KOPT-K1 (cell line): Measurements from ENCODE around the gene GMPPA.

Source experiments
- H3K27ac ChIP-seq: fragments of 200-600 bp; sonication (generic); 2 replicates; pipeline ENCODE4 v1.5.1; 2016; ENCODE audit warnings: antibody characterized with exemption, mild to moderate bottlenecking, low read depth, low read length; ENCODE audit not compliant: poor library complexity, severe bottlenecking
- H3K36me3 ChIP-seq: fragments of 200-600 bp; sonication (generic); 2 replicates; pipeline ENCODE4 v1.5.1; 2017; ENCODE audit warnings: antibody characterized with exemption, mild to moderate bottlenecking, low read length, moderate library complexity; ENCODE audit not compliant: insufficient read depth
- H3K9me3 ChIP-seq: fragments of 200-600 bp; sonication (generic); 2 replicates; pipeline ENCODE4 v1.5.1; 2017; ENCODE audit warnings: antibody characterized with exemption, low read length, mild to moderate bottlenecking; ENCODE audit not compliant: insufficient read depth, poor library complexity, severe bottlenecking

GMPPA gene

GRCh38 chr2:219489315-219489714 is 9.4 kb upstream of the GMPPA start:
- Histone ChIP-seq H3K27ac (no peak overlapping the region), H3K36me3 (no peaks in the 10 kb centered on the region), H3K9me3 (no peaks in the 10 kb centered on the region)

- H3K27ac ChIP-seq: no peak overlapping the region
- no peaks in the 10 kb centered on the region for H3K36me3 ChIP-seq
- H3K9me3 ChIP-seq: no peaks in the 10 kb centered on the region
Measured at GRCh38 chr2:219490186-219490585, 8.5 kb upstream of the GMPPA start.

GRCh38 chr2:219490600-219491130 is 8.0 kb upstream of the GMPPA start:
- Histone ChIP-seq H3K36me3 (no peaks in the 10 kb centered on the region), H3K9me3 (no peaks in the 10 kb centered on the region), H3K27ac (no peak overlapping the region)

GRCh38 chr2:219491278-219491963 is 7.3 kb upstream of the GMPPA start:
- Histone ChIP-seq H3K9me3 (no peaks in the 10 kb centered on the region), H3K27ac (no peak overlapping the region), H3K36me3 (no peaks in the 10 kb centered on the region)

- Histone ChIP-seq H3K36me3 (no peaks in the 10 kb centered on the region), H3K9me3 (no peaks in the 10 kb centered on the region), H3K27ac (no peak overlapping the region)
Measured at GRCh38 chr2:219492575-219492974, 6.1 kb upstream of the GMPPA start.

GRCh38 chr2:219493086-219493485 is 5.6 kb upstream of the GMPPA start:
- H3K27ac ChIP-seq: no peak overlapping the region
- no peaks in the 10 kb centered on the region for H3K36me3 ChIP-seq
- H3K9me3 ChIP-seq: no peaks in the 10 kb centered on the region

- Histone ChIP-seq H3K9me3 (no peaks in the 10 kb centered on the region), H3K27ac (no peak overlapping the region), H3K36me3 (no peaks in the 10 kb centered on the region)
Measured at GRCh38 chr2:219494952-219495530, 3.6 kb upstream of the GMPPA start.

- H3K27ac ChIP-seq: no peak overlapping the region
- H3K36me3 ChIP-seq: no peaks in the 10 kb centered on the region
- H3K9me3 ChIP-seq: no peaks in the 10 kb centered on the region
Measured at GRCh38 chr2:219495531-219496122, 3.1 kb upstream of the GMPPA start.

- Histone ChIP-seq H3K36me3 (no peaks in the 10 kb centered on the region), H3K27ac (no peak overlapping the region), H3K9me3 (no peaks in the 10 kb centered on the region)
Measured at GRCh38 chr2:219496247-219496824, 2.4 kb upstream of the GMPPA start.

GRCh38 chr2:219496825-219497494 is 1.7 kb upstream of the GMPPA start:
- H3K36me3 ChIP-seq: no peaks in the 10 kb centered on the region
- H3K27ac ChIP-seq: no peak overlapping the region
- H3K9me3 ChIP-seq: no peaks in the 10 kb centered on the region

GRCh38 chr2:219497495-219498279 is 1.0 kb upstream of the GMPPA start:
- Histone ChIP-seq H3K36me3 (no peaks in the 10 kb centered on the region), H3K27ac (no peak overlapping the region), H3K9me3 (no peaks in the 10 kb centered on the region)

GRCh38 chr2:219499058-219499307 is 292 bp downstream of the GMPPA start:
- Histone ChIP-seq H3K36me3 (peaks cover 6% of the 10 kb centered on the region; the same call in 1 of the 2 replicates), H3K27ac (peak overlapping the region; percentile 62), H3K9me3 (no peaks in the 10 kb centered on the region)

- Histone ChIP-seq H3K9me3 (no peaks in the 10 kb centered on the region), H3K27ac (no peak overlapping the region), H3K36me3 (peaks cover 11% of the 10 kb centered on the region; the same call in 1 of the 2 replicates)
Measured at GRCh38 chr2:219499555-219499954, 864 bp downstream of the GMPPA start.

GRCh38 chr2:219500135-219500534 is 1.4 kb downstream of the GMPPA start:
- Histone ChIP-seq H3K36me3 (peaks cover 11% of the 10 kb centered on the region; the same call in 1 of the 2 replicates), H3K9me3 (no peaks in the 10 kb centered on the region), H3K27ac (no peak overlapping the region)
